Measurements from ENCODE around the gene GRWD1. TPM values are rescaled to one million over a fixed set of nuclear protein-coding genes. Genes with fewer than 3 reads are reported as not detected.

The GRWD1 gene
- total and polyA plus RNA-seq, 2 of the 4 experiments (the other 2 are of a cell fraction) = 22.0 to 22.5 TPM

GRCh38 chr19:48441360-48442050, 4.3 kb upstream of the GRWD1 start:
- no peak overlapping the region for H2BK120ac ChIP-seq (ENCODE audit: low read depth, low read length)
- peaks cover 4% of the 10 kb centered on the region for H3K9me1 ChIP-seq (ENCODE audit: insufficient read depth, low read length)
- H4K8ac ChIP-seq (ENCODE audit: low read depth in 2 of 2, low read length in 2 of 2) = no peak overlapping the region
- in situ Hi-C loops (cut with MboI; ENCODE audit: low sequenced_read_pairs) = no loop called here
- H2BK15ac ChIP-seq (ENCODE audit: low read depth, low read length) = no peak overlapping the region
- no peak overlapping the region for H2AFZ ChIP-seq (replicated peaks; ENCODE audit: low read length, poor library complexity)
- peaks cover 5 to 7% of the 10 kb centered on the region in 2 experiments for H3K79me1 ChIP-seq (ENCODE audit: low read depth in 1 of 2, low read length in 2 of 2)
- H2AK5ac ChIP-seq (ENCODE audit: low read depth, low read length) = no peak overlapping the region
- intact Hi-C loops (cut with micrococcal nuclease) = no loop called here
- H3K9ac ChIP-seq (ENCODE audit: low read depth, low read length) = no peak overlapping the region
- H3K56ac ChIP-seq (ENCODE audit: extremely low read depth, insufficient read depth, low read length) = no peak overlapping the region
- no peak overlapping the region for H3K23ac ChIP-seq (ENCODE audit: low read depth, low read length)
- ChIA-PET POLR2A (ENCODE audit: unreplicated experiment) (no interaction called here), CTCF (no interaction called here)
- H3K27ac ChIP-seq (ENCODE audit: insufficient read depth, low read length) = no peak overlapping the region
- H4K20me1 ChIP-seq (ENCODE audit: insufficient read depth, low read length) = no peaks in the 10 kb centered on the region
- H3K18ac ChIP-seq (ENCODE audit: low read depth, low read length) = no peak overlapping the region
- H3K4me1 ChIP-seq (ENCODE audit: control insufficient read depth, insufficient read depth, low read length) = peaks cover 6% of the 10 kb centered on the region
- no TSS peak for BruUV-seq (replicated peaks)
- H2BK20ac ChIP-seq (ENCODE audit: low read depth, low read length) = no peak overlapping the region
- no peaks in the 10 kb centered on the region for H3K36me3 ChIP-seq (ENCODE audit: control insufficient read depth, insufficient read depth, low read length)
- WGBS, 2 experiments (ENCODE audit: extremely low coverage in 2 of 2, insufficient read length in 1 of 2) = 96% methylated on average over 12 of the region's 20 CpGs; no CpG with 5 or more reads in 1 of the 2 experiments
- TF ChIP-seq, protein P1, sequence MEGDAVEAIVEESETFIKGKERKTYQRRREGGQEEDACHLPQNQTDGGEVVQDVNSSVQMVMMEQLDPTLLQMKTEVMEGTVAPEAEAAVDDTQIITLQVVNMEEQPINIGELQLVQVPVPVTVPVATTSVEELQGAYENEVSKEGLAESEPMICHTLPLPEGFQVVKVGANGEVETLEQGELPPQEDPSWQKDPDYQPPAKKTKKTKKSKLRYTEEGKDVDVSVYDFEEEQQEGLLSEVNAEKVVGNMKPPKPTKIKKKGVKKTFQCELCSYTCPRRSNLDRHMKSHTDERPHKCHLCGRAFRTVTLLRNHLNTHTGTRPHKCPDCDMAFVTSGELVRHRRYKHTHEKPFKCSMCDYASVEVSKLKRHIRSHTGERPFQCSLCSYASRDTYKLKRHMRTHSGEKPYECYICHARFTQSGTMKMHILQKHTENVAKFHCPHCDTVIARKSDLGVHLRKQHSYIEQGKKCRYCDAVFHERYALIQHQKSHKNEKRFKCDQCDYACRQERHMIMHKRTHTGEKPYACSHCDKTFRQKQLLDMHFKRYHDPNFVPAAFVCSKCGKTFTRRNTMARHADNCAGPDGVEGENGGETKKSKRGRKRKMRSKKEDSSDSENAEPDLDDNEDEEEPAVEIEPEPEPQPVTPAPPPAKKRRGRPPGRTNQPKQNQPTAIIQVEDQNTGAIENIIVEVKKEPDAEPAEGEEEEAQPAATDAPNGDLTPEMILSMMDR (conservative IDR thresholded peaks at IDR 0.05; ENCODE audit: low read depth, low read length) = no peak
- TF ChIP-seq SMC3 (IDR thresholded peaks at IDR 0.05; ENCODE audit: low read depth, low read length) (no peak), MXI1 (IDR thresholded peaks at IDR 0.05; ENCODE audit: borderline replicate concordance, low read depth, low read length) (no peak), MAFK (IDR thresholded peaks at IDR 0.05; ENCODE audit: low read depth, low read length) (no peak), CEBPB (IDR thresholded peaks at IDR 0.05; ENCODE audit: low read depth, low read length) (no peak), RFX5 (IDR thresholded peaks at IDR 0.05; ENCODE audit: low read depth, low read length) (no peak), MAZ (IDR thresholded peaks at IDR 0.05; ENCODE audit: borderline replicate concordance, low read depth, low read length) (no peak), NFE2L2 (IDR thresholded peaks at IDR 0.05; ENCODE audit: low read depth, low read length) (no peak), RAD21 (IDR thresholded peaks at IDR 0.05; ENCODE audit: low read length) (no peak), FOS (IDR thresholded peaks at IDR 0.05; ENCODE audit: low read depth, low read length) (no peak), RCOR1 (IDR thresholded peaks at IDR 0.05; ENCODE audit: insufficient replicate concordance, low read length) (no peak), POLR2A (IDR thresholded peaks at IDR 0.05; ENCODE audit: low read depth, low read length) (no peak), BHLHE40 (IDR thresholded peaks at IDR 0.05; ENCODE audit: low read depth, low read length) (no peak), CHD1 (IDR thresholded peaks at IDR 0.05; ENCODE audit: low read depth, low read length) (no peak)
- TF ChIP-seq, protein P2, sequence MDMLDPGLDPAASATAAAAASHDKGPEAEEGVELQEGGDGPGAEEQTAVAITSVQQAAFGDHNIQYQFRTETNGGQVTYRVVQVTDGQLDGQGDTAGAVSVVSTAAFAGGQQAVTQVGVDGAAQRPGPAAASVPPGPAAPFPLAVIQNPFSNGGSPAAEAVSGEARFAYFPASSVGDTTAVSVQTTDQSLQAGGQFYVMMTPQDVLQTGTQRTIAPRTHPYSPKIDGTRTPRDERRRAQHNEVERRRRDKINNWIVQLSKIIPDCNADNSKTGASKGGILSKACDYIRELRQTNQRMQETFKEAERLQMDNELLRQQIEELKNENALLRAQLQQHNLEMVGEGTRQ (IDR thresholded peaks at IDR 0.05; ENCODE audit: low read depth, low read length) = no peak
- no peak overlapping the region for H3K14ac ChIP-seq (replicated peaks; ENCODE audit: low read depth, low read length)
- H4K5ac ChIP-seq (ENCODE audit: low read depth, low read length) = no peak overlapping the region
- no peak overlapping the region for H4K91ac ChIP-seq (ENCODE audit: insufficient read depth, low read depth, low read length)
- H2AK9ac ChIP-seq (replicated peaks; ENCODE audit: low read depth, low read length, poor library complexity) = no peak overlapping the region
- dilution Hi-C loops (cut with HindIII; ENCODE audit: low sequenced_read_pairs, unreplicated experiment) = no loop called here
- DNase-seq (no peak), ATAC-seq (ENCODE audit: low read depth) (no peak)
- no peak overlapping the region for H2BK5ac ChIP-seq (ENCODE audit: low read depth, low read length, poor library complexity, severe bottlenecking)
- peaks cover 19% of the 10 kb centered on the region for H3K27me3 ChIP-seq (ENCODE audit: control insufficient read depth, insufficient read depth, low read length)
- H3K4me2 ChIP-seq (ENCODE audit: low read depth, low read length) = no peak overlapping the region
- H3K4ac ChIP-seq (ENCODE audit: low read depth, low read length) = no peak overlapping the region
- no peak overlapping the region for H3K4me3 ChIP-seq (ENCODE audit: insufficient read depth, low read depth, low read length)
- H3K9me3 ChIP-seq (ENCODE audit: control insufficient read depth, insufficient read depth, low read length) = no peaks in the 10 kb centered on the region
